Measurements from ENCODE around the gene DNMT1.

GRCh38 chr19:10091895-10092641 is 102.7 kb downstream of the DNMT1 start:
- no peak for TF ChIP-seq GATA3 (IDR thresholded peaks at IDR 0.05; ENCODE audit: low read depth, low read length)
- TF ChIP-seq GATA2 (IDR thresholded peaks at IDR 0.05; ENCODE audit: low read depth, low read length) = no peak
